ENCODE data around the gene LRP2. TPM values are rescaled to one million over a fixed set of nuclear protein-coding genes. Genes with fewer than 3 reads are reported as not detected.
"Not testable (repeated sequence)": the region's sequence is repeated elsewhere in the genome, so short reads cannot be mapped to it uniquely, and the experiment has no call there.

LRP2 gene
- polyA plus RNA-seq, 3 donors, result 145 to 232 (median 204) TPM

- DNase-seq, result no peak
Measured at GRCh38 chr2:169351725-169352124, 10.6 kb downstream of the LRP2 start.

GRCh38 chr2:169349535-169349934, 12.8 kb downstream of the LRP2 start:
- DNase-seq, result no peak

- DNase-seq, result no peak
Measured at GRCh38 chr2:169348321-169349024, 13.9 kb downstream of the LRP2 start.

- no peak for DNase-seq
Measured at GRCh38 chr2:169345486-169346437, 16.6 kb downstream of the LRP2 start.

- no peak for DNase-seq
Measured at GRCh38 chr2:169344736-169345485, 17.4 kb downstream of the LRP2 start.

GRCh38 chr2:169343202-169343601, 19.1 kb downstream of the LRP2 start:
- no peak for DNase-seq

- DNase-seq, result no peak
Measured at GRCh38 chr2:169339657-169340056, 22.7 kb downstream of the LRP2 start.

GRCh38 chr2:169336695-169337094, 25.6 kb downstream of the LRP2 start:
- peak; percentile 16 for DNase-seq

- no peak for DNase-seq
Measured at GRCh38 chr2:169330555-169331198, 31.7 kb downstream of the LRP2 start.

- DNase-seq, result no peak
Measured at GRCh38 chr2:169329688-169330554, 32.4 kb downstream of the LRP2 start.

GRCh38 chr2:169328785-169329184, 33.5 kb downstream of the LRP2 start:
- no peak for DNase-seq

GRCh38 chr2:169327837-169328236, 34.5 kb downstream of the LRP2 start:
- not testable (repeated sequence) for DNase-seq

- not testable (repeated sequence) for DNase-seq
Measured at GRCh38 chr2:169325886-169326285, 36.4 kb downstream of the LRP2 start.

- no peak for DNase-seq
Measured at GRCh38 chr2:169324581-169325260, 37.6 kb downstream of the LRP2 start.

GRCh38 chr2:169323841-169324240, 38.5 kb downstream of the LRP2 start:
- DNase-seq, result no peak

GRCh38 chr2:169320561-169320960, 41.8 kb downstream of the LRP2 start:
- DNase-seq, result no peak

- no peak for DNase-seq
Measured at GRCh38 chr2:169315357-169315756, 47.0 kb downstream of the LRP2 start.

GRCh38 chr2:169308349-169308748, 54.0 kb downstream of the LRP2 start:
- DNase-seq, result not testable (repeated sequence)

- DNase-seq, result not testable (repeated sequence)
Measured at GRCh38 chr2:169304689-169305088, 57.6 kb downstream of the LRP2 start.
